NCI-H524 treated with DMSO at 0.1 percent for 48 hours (cell line): ENCODE results near the gene RPP40.
A peak's percentile ranks its signal among the peaks of the same experiment; 100 is the strongest.
"Not testable (repeated sequence)": the region's sequence is repeated elsewhere in the genome, so short reads cannot be mapped to it uniquely, and the experiment has no call there.

ENCODE experiments used
- DNase-seq: peaks from one replicate; lab custom pipeline; 2025; lab: John Stamatoyannopoulos, UW

Gene RPP40

GRCh38 chr6:5003604-5004372 lies at the start of gene RPP40:
Gene RPP40 (minus strand): TSS chr6:5004037. CDS start chr6:5004002, 35 bp downstream.
- peak; percentile 83 for DNase-seq

- no peak for DNase-seq
These were observed 49.2 kb upstream of the RPP40 start for GRCh38 chr6:5053038-5053437.

GRCh38 chr6:5051394-5051793 lies 47.6 kb upstream of the RPP40 start:
- no peak for DNase-seq

GRCh38 chr6:5050009-5050408 lies 46.2 kb upstream of the RPP40 start:
- no peak for DNase-seq

GRCh38 chr6:5046430-5046829 lies 42.6 kb upstream of the RPP40 start:
- DNase-seq = peak; percentile 94

- DNase-seq = no peak
These were observed 41.6 kb upstream of the RPP40 start for GRCh38 chr6:5045416-5045815.

GRCh38 chr6:5044866-5045265 lies 41.0 kb upstream of the RPP40 start:
- no peak for DNase-seq

DNA sequence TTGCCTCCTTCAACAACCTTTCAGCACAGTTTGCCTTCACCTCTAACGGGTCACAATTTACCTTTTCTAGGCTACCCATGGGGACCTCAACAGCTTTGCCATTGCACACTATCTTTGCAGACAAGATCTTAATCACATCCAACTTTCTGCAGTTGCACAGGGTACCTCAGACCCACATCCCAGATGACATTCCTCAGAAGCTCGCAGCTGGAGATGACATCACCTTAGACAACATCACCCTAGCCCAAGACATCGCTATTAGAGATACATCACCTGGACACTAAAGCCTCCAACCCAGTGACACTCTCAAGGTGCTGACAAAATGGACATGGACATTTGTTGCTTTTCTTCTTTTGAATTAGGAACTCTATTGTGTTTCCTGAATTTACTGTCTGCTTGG lies 38.6 kb upstream of the RPP40 start:
- no peak for DNase-seq

DNA sequence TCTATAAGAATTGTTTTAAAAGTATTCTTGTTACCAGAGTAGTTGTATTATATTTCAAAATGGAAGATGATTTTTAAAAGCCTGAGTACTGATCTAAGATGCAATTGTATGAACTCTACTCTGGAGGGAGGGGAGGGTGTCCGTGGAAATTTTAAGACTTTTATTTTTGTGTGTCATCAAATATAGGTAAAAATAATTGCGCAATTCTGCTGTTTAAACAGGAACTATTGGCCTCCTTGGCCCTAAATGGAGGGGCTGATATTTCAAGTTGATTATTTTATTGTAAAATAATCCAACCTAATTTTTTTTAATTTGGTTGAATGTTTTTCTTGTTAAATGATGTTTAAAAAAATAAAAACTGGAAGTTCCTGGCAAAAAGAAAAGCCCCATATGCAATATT lies 38.1 kb upstream of the RPP40 start:
- no peak for DNase-seq

- peak; percentile 42 for DNase-seq
These were observed 32.4 kb upstream of the RPP40 start for GRCh38 chr6:5036269-5036668.

GRCh38 chr6:5034736-5035135 lies 30.9 kb upstream of the RPP40 start:
- DNase-seq = no peak

DNA sequence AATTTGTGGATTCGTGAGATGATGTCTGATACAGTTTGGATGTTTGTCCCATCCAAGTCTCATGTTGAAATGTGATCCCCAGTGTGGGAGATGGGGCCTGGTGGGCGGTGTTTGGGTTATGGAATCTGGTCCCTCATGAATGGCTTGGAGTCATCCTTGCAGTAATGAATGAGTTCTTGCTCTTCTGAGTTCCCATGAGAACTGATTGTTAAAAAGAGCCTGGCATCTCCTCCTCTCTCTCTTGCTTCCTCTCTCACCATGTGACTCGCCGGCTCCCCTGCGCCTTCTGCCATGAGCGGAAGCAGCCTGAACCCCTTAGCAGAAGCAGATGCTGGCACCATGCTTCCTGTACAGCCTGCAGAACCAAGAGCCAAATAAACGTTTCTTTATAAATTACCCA lies 30.5 kb upstream of the RPP40 start:
- DNase-seq = no peak

DNA sequence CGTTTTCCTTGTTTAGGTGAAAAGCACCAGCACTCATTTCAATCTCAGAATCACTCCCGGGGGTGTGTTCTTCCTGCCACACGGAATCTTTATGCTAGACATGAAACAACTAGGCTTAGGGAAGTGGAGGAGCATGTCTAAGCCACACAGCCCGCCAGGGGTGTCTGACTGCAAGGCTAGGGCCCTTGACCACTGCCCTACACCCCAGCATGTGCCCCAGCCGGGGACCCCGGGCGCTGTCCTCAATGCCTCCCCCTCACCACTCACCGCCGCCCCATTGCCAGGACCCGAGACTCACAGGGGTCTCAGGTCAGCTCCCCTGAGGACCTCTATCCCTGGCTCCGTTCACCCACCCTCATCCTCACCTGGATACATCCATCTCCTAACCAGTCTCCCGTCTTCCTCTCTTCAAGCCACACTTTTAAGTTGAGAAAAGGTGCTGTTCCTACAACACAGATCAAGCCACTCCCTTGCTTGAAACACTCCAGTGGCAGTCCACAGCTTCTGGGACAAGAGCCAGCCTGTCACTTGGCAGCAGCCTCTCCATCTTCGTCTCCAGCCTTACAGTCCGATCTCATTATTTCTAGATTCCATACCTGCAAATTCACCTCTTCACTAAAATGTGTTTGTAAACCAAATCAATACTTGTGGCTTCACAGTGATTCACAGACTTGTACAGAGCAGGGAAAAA lies 29.5 kb upstream of the RPP40 start:
- DNase-seq = not testable (repeated sequence)

GRCh38 chr6:5032706-5033105 lies 28.9 kb upstream of the RPP40 start:
- not testable (repeated sequence) for DNase-seq

DNA sequence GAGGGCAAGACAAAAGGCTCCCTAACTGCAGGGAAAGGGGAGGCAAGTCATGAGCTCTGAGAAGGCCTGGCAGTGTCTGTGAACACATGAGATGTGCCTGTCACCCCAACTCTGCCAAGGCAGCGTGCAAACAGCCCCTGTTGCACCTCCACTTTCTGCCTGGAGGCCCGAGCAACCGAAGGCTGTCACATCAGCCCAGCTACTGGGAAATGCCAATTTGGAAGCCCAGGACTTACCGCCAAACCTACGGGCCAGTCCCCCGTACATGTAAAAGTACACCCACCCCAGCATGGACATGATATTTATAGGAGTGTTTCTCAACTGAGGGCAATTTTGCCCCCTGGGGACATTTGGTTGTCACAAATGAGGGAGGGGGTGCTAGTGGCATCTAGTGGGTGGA lies 27.3 kb upstream of the RPP40 start:
- no peak for DNase-seq

- DNase-seq = peak; percentile 53
These were observed 26.8 kb upstream of the RPP40 start for GRCh38 chr6:5030596-5031136.

DNA sequence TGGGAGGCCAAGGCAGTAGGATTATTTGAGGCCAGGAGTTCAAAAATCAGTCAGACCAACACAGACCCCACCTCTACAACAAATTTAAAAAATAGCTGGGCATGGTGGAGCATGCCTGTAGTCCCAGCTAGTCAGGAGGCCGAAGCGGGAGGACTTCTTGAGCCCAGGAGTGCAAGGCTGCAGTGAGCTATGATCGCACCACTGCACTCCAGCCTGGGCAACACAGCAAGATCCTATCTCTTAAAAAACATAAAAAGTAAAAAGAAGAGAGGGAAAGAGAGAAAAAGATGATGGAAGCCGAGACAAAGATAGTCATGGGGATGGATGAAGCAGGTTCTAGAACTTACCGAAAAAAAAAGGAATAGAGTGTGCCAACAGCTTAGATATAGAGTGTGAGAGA lies 25.8 kb upstream of the RPP40 start:
- DNase-seq = no peak

DNA sequence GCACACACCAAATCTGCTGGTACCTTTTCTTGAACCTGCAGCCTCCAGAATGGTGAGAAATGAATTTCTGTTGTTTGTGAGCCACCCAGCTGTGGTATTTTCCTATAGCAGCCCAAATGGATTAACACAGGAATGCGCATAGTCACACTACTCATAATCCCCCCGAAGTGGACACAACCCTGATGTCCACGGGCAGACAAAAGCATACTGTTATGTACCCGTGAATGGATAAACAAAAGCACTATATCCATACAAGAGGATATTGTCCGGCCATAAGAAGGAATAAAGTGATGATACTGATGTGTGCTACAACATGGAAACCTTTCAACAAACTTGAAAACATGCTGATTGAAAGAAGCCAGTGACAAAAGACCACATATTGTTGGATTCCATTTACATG lies 25.1 kb upstream of the RPP40 start:
- no peak for DNase-seq

- no peak for DNase-seq
These were observed 24.5 kb upstream of the RPP40 start for GRCh38 chr6:5028301-5028700.

GRCh38 chr6:5025911-5026819 lies 22.3 kb upstream of the RPP40 start:
- DNase-seq = peak; percentile 36

- DNase-seq = no peak
These were observed 20.1 kb upstream of the RPP40 start for GRCh38 chr6:5023923-5024322.

GRCh38 chr6:5020142-5020541 lies 16.3 kb upstream of the RPP40 start:
- no peak for DNase-seq
